NCI-H345 treated with DMSO at 0.1 percent for 48 hours (cell line): ENCODE data around the gene OR3A2.
"Not testable (repeated sequence)": the region's sequence is repeated elsewhere in the genome, so short reads cannot be mapped to it uniquely, and the experiment has no call there.

Experiments
- DNase-seq: peaks from one replicate; lab custom pipeline; 2025; ENCODE audit not compliant: unreplicated experiment; lab: John Stamatoyannopoulos, UW

The OR3A2 gene

DNA sequence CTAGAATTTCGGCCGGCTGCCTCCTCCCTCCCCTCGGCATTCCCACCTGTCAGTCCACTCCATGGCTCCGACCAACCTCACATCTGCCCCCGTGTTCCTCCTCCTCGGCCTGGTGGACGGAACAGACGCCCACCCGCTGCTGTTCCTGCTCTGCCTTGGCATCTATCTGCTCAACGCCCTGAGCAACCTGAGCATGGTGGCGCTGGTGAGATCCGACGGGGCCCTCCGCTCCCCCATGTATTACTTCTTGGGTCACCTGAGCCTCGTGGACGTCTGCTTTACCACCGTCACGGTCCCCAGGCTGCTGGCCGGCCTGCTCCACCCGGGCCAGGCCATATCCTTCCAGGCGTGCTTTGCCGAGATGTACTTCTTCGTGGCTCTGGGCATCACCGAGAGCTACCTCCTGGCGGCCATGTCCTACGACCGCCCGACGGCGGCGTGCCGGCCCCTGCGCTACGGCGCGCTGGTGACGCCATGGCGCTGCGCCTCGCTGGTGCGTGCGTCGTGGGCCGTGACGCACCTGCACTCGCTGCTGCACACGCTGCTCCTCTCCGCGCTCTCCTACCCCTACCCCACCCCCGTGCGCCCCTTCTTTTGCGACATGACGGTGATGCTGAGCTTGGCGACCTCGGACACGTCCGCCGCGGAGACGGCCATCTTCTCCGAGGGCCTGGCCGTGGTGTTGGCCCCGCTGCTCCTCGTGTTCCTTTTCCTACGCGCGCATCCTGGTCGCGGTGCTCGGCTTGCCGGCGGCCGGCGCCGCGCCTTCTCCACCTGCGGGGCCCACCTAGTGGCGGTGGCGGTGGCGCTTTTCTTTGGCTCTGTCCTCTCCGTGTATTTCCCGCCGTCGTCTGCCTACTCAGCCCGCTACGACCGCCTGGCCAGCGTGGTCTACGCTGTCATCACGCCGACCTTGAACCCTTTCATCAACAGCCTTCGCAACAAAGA lies at the start of gene OR3A2:
TSS of gene OR3A2 (minus strand) at position 440 of the 948 bp plus-strand sequence.
- no peak for DNase-seq

- DNase-seq = no peak
Measured at GRCh38 chr17:3433741-3434140, 47.6 kb upstream of the OR3A2 start, which contains the start of gene OR1E2. Gene OR1E2 (minus strand): TSS chr17:3433841. CDS start chr17:3433841, 0 bp downstream.

DNA sequence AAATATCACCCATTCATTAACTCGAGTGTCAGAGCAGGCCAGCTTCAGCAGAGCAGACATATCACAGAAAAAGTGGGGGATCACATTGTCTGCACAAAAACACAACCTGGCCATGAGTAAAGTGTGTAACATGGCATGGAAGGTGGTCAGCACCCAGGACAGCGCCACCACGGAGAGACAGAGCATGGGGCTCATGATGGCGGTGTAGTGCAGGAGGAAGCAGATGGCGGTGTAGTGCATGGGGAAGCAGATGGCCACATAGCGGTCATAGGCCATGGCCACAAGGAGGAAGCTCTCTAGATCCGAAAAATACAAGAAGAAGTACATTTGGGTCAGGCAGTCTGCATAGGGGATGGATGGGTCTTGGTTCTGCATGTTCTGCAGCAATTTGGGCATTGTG lies 47.1 kb upstream of the OR3A2 start:
- not testable (repeated sequence) for DNase-seq

DNA sequence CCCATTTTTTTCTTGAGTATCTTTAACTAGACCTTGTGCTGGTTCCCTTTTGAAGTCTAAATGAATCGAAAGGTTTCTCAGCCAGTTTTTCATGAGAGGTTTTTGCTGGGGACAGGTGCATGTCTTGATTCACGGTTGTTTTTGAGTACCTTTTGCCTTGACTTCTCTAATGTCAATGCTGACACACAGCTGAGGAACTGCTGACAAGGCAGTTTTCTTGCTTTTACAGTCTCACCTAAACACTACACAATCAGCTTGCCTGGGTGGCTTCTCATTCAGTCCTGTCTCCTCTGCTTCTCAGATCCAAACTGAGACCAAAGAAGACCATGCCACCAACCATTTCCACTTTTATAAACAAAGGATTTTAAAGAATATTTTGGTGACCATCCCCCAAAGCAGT lies 32.1 kb upstream of the OR3A2 start:
- no peak for DNase-seq

DNA sequence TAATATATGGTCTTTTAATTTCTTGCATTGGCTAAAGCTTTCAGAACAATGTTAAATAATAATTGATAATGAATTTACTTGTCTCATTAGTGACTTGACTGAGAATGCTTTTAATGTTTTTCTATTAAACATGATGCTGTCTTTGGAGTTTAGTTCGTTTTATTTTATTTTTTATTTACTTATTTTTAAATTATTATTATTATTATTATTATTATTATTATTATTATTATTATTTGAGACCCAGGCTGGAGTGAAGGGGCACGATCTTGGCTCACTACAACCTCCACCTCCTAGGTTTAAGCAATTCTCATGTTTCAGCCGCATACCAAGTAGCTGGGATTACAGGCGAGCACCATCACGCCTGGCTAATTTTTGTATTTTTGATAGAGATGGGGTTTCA lies 29.5 kb upstream of the OR3A2 start:
- no peak for DNase-seq

DNA sequence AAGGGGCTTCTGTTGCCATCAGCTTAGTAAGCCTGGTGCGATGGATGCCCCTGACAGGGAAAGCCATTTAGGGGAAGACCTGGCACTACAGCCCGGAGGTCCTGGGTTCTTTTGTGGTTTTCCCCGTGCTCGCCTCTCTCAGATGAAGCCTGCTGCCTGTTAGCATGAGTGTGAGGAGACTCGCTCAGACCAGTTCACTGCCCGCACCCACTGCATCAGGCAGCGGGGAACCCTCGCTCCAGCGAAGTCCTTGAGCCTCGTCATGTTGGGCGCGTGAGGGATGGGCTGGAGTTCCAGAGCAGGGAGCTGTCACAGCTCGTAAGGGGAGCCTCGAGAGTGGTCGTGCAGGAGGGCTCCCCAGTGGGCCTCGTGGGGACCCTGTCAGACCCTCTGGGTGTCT lies 26.1 kb upstream of the OR3A2 start:
- DNase-seq = not testable (repeated sequence)

- DNase-seq = no peak
Measured at GRCh38 chr17:3411070-3411469, 25.0 kb upstream of the OR3A2 start, which contains the start of gene OR3A3. Gene OR3A3 (plus strand): TSS chr17:3411370.

DNA sequence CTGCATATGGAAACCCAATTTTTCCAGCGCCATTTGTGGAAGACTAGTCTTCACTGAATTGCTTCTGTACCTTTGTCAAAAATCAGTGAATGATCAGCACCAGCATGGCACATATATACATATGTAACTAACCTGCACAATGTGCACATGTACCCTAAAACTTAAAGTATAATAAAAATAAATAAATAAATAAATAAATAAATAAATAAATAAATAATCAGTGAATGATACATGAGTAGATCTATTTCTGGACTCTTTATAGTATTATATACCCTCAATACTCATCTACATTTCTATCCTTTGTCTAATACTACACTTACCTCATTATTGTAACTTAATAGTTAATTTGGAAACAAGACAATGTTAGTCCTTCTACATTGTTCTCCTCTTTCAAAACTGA lies 17.7 kb upstream of the OR3A2 start:
- DNase-seq = not testable (repeated sequence)

GRCh38 chr17:3401786-3402185 lies 15.7 kb upstream of the OR3A2 start:
- no peak for DNase-seq

DNA sequence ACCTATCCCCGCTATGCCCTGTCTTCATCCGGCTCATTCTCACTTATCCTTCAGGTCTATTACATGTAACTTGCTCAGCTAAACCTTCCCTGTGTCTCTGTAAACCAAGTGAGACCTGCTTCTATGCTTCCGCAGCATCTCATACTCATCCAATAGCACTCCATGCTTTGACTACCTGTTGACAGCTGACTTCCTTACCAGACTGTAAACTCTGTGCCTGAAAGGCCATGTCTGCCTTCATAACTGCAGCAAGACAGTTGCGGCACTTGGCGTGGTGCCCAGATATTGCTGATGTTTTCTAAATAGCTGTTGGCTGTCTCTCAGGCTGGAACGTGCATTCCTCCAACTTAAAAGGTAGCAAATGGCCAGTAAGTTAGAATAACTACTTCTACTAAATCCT lies 13.9 kb upstream of the OR3A2 start:
- no peak for DNase-seq

GRCh38 chr17:3398310-3398709 lies 12.2 kb upstream of the OR3A2 start, which contains the start of gene OR1E1:
Gene OR1E1 (minus strand): TSS chr17:3398410. CDS start chr17:3398410, 0 bp downstream.
- DNase-seq = no peak

- DNase-seq = not testable (repeated sequence)
Measured at GRCh38 chr17:3397801-3398200, 11.7 kb upstream of the OR3A2 start.

DNA sequence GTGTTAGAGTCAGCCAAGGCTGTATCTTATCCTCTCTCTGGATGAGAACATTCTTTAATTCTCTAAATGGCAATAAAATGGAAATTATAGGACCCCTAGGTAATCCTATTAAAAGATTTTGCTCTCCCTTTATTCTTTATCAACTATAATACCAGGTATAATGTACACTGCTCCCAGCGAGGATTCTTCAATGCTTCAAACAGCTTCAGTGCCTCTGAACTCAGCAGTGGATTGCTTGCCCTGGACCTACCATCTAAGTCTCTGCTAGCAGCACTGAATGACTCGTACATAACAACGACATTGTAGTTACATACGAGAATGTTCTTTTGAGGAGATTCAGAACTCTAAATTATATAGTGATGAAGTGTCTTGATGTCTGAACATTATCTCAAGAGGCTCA lies 3.7 kb upstream of the OR3A2 start:
- DNase-seq = no peak

DNA sequence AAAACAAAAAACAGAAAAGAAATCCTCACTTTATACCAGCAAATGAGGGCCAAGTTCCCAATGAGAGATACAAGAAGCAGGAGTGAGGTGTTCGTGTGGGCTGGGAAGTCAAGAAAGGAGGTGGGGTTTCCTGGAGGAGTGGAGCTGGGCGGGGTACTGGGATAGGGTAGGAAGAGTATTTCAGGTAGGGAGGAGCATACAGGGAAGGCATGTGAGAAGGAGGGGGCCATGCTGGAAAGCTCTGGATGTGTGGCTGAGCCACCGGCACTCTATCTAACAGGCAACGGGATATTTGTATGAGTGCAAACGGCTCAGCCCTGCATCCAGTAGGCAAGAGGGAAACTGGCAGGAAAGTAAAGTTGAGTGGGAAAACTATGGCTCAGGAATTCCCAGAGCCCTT lies 4.2 kb downstream of the OR3A2 start:
- DNase-seq = no peak

DNA sequence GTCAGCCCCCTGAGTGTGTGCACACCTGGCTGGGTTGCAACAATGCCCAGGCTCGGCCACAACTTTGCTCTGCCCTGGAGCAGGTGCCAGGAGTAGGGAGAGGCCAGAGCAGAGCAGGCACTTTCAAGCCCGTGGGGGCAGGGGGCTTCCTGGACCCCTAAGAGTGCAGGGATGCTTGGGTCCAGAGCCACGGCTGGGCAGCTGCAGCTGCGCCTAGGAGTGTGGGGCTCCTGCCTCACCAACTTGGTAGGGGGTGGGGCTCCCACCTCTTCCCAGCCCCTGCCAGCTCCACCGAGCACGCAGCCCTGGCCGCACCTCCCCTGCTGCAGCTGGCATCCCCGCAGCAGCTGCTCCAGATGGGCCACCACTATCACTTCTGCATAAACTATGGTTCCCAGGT lies 7.8 kb downstream of the OR3A2 start:
- DNase-seq = no peak

DNA sequence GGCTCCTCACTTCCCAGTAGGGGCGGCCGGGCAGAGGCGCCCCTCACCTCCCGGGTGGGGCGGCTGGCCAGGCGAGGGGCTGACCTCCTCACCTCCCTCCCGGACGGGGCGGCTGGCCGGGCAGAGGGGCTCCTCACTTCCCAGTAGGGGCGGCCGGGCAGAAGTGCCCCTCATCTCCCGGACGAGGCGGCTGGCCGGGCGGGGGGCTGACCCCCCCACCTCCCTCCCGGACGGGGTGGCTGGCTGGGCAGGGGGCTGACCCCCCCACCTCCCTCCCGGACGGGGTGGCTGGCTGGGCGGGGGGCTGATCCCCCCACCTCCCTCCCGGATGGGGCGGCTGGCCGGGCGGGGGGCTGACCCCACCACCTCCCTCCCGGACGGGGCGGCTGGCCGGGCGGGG lies 14.9 kb downstream of the OR3A2 start:
- not testable (repeated sequence) for DNase-seq

DNA sequence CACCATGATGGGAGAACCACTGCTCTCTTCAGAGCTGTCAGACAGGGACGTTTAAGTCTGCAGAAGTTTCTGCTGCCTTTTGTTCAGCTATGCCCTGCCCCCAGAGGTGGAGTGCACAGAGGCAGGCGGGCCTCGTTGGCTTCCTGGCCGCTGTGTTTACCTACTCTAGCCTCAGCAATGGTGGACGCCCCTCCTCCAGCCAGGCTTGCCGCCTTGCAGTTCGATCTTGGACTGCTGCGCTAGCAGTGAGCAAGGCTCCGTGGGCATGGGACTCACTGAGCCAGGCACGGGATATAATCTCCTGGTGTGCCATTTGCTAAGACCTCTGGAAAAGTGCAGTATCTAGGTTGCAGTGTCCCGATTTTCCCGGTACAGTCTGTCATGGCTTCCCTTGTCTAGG lies 43.3 kb downstream of the OR3A2 start:
- not testable (repeated sequence) for DNase-seq

- DNase-seq = no peak
Measured at GRCh38 chr17:3335876-3336275, 50.2 kb downstream of the OR3A2 start.

DNA sequence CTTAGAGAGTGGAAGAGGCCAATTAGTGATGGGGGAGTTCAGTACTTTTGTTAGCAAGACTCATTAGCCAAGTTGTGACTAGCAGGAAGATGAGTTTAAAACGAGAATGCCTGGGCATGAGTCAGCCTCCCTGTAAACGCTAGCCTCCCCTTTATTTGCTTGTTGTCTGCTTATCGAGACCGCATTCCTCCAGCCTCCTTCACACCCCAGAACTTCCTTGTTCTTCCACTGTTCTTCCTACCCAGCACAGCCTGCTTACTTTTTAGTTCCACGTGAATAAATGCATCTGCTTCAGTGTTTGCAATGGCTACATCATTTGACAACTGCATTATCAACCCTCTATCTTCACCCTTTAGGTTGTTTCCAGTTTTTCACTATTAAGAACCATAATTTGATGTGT lies 67.8 kb downstream of the OR3A2 start:
- DNase-seq = no peak

GRCh38 chr17:3316836-3317235 lies 69.3 kb downstream of the OR3A2 start:
- no peak for DNase-seq

DNA sequence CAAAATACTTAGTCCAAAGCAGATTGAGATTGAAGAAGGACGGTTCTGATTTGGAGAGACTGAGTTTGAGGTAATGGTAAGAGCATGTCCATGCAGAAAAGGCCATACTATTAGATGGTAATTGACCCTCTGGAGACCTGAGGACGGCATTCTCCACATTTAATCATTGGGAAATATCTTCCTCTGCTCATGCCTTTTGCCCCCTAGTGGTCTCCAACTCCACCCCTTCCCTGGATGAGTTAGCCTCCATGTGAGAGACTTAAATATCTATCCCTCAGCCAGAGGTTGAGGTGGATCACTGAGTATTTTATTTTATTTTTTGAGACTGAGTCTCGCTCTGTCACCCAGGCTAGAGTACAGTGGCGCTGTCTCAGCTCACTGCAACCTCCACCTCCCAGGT lies 77.5 kb downstream of the OR3A2 start:
- no peak for DNase-seq

GRCh38 chr17:3298260-3298659 lies 87.8 kb downstream of the OR3A2 start, which contains the start of gene OR3A1:
Gene OR3A1 (minus strand): TSS chr17:3298360. CDS start chr17:3292582, 5,778 bp downstream.
- no peak for DNase-seq
